ENCODE results near the gene PLOD1. TPM values are rescaled to one million over a fixed set of nuclear protein-coding genes. Genes with fewer than 3 reads are reported as not detected.
A peak's percentile ranks its signal among the peaks of the same experiment; 100 is the strongest.
"Not testable (repeated sequence)": the region's sequence is repeated elsewhere in the genome, so short reads cannot be mapped to it uniquely, and the experiment has no call there.

Gene PLOD1
- total and polyA plus RNA-seq, 8 donors: 8.2 to 56.2 (median 35.2) TPM

DNA sequence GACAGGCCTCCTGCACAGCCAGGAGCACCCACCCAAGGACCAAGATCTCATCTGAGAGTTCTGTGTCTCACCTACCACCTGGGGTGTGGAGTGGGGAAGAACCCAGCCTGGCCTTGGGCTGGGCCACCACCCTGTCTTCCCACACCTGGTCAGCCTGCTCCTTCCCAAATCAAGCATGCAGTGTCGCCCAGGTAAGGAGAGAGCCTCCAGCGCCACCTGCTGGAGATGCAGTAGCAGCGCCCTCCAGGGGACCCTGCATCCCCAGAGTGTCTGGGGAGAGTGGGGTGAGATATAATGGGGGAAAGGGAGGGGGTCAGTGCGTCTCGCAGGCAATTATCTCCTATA lies 40.6 kb upstream of the PLOD1 start:
- 0 to 3% (median 1%) methylated on average over 5 of the region's 5 CpGs for WGBS, 5 donors
- H3K4me1 ChIP-seq: peaks cover 0 to 9% (median 0%) of the 10 kb centered on the region in 4 donors
- H3K27me3 ChIP-seq: peaks cover 0 to 68% (median 10%) of the 10 kb centered on the region in 3 donors
- no peaks in the 10 kb centered on the region for H3K9me3 ChIP-seq
- DNase-seq: peak; percentile 72 to 81
- no peak for TF ChIP-seq POLR2A (IDR thresholded peaks at IDR 0.05)
- peak in 1 of 3 donors; percentile 35 for TF ChIP-seq POLR2AphosphoS5 (IDR thresholded peaks at IDR 0.05)
- TF ChIP-seq EP300 (IDR thresholded peaks at IDR 0.05): no peak
- TF ChIP-seq, protein P1, sequence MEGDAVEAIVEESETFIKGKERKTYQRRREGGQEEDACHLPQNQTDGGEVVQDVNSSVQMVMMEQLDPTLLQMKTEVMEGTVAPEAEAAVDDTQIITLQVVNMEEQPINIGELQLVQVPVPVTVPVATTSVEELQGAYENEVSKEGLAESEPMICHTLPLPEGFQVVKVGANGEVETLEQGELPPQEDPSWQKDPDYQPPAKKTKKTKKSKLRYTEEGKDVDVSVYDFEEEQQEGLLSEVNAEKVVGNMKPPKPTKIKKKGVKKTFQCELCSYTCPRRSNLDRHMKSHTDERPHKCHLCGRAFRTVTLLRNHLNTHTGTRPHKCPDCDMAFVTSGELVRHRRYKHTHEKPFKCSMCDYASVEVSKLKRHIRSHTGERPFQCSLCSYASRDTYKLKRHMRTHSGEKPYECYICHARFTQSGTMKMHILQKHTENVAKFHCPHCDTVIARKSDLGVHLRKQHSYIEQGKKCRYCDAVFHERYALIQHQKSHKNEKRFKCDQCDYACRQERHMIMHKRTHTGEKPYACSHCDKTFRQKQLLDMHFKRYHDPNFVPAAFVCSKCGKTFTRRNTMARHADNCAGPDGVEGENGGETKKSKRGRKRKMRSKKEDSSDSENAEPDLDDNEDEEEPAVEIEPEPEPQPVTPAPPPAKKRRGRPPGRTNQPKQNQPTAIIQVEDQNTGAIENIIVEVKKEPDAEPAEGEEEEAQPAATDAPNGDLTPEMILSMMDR (IDR thresholded peaks at IDR 0.05): peak in 5 of 7 experiments; percentile 80 to 88 (median 85)
- intact Hi-C loops (cut with DNase I; ENCODE audit: low total_unique reads): loop anchor here (5.0 kb wide), 1 partner anchor 57 kb away; no protein-coding TSS in a partner anchor
- H3K27ac ChIP-seq: no peak overlapping the region
- H3K36me3 ChIP-seq: no peaks in the 10 kb centered on the region
- no peak overlapping the region for H3K4me3 ChIP-seq

- H3K4me1 ChIP-seq: peaks cover 0 to 10% (median 0%) of the 10 kb centered on the region in 4 donors
- H3K27ac ChIP-seq, DNase-seq, H3K4me3 ChIP-seq, H3K36me3 ChIP-seq, H3K9me3 ChIP-seq: not testable (repeated sequence)
- H3K27me3 ChIP-seq: peaks cover 0 to 74% (median 16%) of the 10 kb centered on the region in 3 donors
- intact Hi-C loops (cut with DNase I; ENCODE audit: low total_unique reads): loop anchor here (5.0 kb wide), 1 partner anchor 57 kb away; no protein-coding TSS in a partner anchor
- 67 to 89% (median 74%) methylated on average over 1 of the region's 1 CpG for WGBS, 5 donors
Measured at GRCh38 chr1:11894501-11894900, 40.0 kb upstream of the PLOD1 start.

DNA sequence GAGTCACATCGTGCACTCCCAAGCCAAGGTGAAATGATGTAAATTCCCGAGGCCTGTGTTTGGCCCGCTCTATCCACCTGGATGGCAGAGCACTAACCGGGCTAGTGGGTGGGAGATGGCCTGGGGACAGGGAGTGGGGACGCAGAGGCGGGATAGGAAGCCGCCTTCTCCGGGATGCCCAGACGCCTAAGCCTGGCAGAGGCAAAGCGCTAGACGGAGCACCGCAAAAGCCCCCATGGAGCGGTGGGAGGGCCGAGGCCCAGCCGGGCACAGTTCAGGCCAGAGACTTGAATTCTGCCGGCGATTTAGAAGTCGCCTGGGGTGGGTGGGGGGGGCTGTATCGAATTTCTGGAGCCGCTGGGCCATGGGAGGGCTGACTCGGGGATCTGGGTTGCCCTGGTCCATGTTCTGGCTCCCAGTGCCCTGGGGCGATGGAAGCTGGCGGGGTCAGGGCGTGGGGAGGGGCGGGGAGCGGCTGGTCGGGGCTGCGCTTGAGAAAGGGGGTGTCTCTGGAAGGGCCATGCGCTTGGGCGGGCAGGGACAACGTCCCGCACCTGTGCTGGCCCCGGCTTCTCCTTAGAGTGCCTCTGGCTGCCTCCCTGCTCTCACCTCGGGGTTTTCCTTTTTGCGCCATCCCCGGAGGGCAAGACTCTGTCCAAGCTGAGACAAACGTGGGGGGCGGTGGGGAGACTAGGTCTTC lies 36.3 kb upstream of the PLOD1 start:
- TF ChIP-seq POLR2AphosphoS5 (IDR thresholded peaks at IDR 0.05) (no peak), EP300 (IDR thresholded peaks at IDR 0.05) (no peak), POLR2A (IDR thresholded peaks at IDR 0.05) (no peak)
- TF ChIP-seq, protein P1 (IDR thresholded peaks at IDR 0.05): no peak
- Histone ChIP-seq H3K9me3 (no peaks in the 10 kb centered on the region), H3K4me3 (no peak overlapping the region), H3K27ac (no peak overlapping the region), H3K36me3 (no peaks in the 10 kb centered on the region), H3K27me3 (peaks cover 0 to 77% (median 25%) of the 10 kb centered on the region in 3 donors), H3K4me1 (peaks cover 0 to 10% (median 0%) of the 10 kb centered on the region in 4 donors)
- no peak for DNase-seq
- 18 to 36% (median 23%) methylated on average over 23 to 38 of the region's 38 CpGs for WGBS, 5 donors
- intact Hi-C loops (cut with DNase I; ENCODE audit: low total_unique reads): no loop called here

DNA sequence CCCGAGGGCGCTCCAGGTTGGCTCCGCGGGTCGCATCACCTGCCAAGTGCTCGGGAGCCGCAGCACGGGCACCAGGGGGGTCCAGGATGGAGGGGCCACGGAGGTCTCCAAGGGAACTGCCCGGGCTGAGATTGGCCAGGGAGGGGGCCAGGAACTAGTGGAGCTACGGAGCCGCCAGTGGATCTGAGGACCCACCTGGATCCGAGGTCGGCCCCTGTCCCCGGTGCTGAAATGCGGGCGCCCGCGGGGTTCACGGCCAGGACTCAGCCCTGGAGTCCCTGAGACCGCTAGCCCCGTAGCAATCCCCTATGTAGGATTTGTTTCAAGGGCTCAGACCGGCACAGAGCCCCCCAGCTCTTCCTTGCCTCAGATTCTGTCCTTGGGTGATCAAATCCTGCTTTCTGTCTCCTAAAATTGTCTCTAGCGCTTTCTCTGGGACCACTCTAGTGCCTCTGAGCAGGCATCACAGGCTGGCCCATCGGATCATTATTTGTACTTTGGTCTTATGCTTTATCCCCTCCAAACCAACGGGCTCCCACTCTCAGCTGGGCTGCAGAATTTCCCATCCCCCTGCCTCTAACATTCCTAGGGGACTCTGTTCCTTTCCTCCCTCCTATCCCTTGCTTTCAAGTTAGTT lies 35.6 kb upstream of the PLOD1 start:
- Histone ChIP-seq H3K9me3 (no peaks in the 10 kb centered on the region), H3K4me3 (no peak overlapping the region), H3K36me3 (no peaks in the 10 kb centered on the region), H3K27me3 (peaks cover 0 to 74% (median 25%) of the 10 kb centered on the region in 3 donors), H3K4me1 (peaks cover 0 to 10% (median 0%) of the 10 kb centered on the region in 4 donors), H3K27ac (no peak overlapping the region)
- DNase-seq: peak in 1 of 2 donors; percentile 51
- intact Hi-C loops (cut with DNase I; ENCODE audit: low total_unique reads): no loop called here
- WGBS, 5 donors: 15 to 23% (median 20%) methylated on average over 15 to 26 of the region's 26 CpGs
- TF ChIP-seq POLR2AphosphoS5 (IDR thresholded peaks at IDR 0.05) (no peak), POLR2A (IDR thresholded peaks at IDR 0.05) (no peak), EP300 (IDR thresholded peaks at IDR 0.05) (no peak)
- TF ChIP-seq, protein P1 (IDR thresholded peaks at IDR 0.05): no peak

DNA sequence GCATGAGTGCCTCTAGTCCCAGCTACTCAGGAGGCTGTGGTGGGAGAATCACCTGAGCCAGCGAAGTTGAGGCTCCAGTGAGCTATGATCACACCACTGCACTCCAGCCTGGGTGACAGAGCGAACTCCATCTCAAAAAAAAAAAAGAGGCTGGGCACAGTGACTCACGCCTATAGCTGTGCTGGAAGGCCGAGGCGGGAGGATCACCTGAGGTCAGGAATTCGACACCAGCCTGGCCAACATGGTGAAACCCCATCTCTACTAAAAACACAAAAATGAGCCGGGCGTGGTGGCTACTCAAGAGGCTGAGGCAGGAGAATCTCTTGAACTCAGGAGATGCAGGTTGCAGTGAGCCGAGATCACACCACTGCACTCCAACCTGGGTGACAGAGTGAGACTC lies 33.1 kb upstream of the PLOD1 start:
- H3K9me3 ChIP-seq; DNase-seq; H3K36me3 ChIP-seq; H3K27ac ChIP-seq; H3K4me3 ChIP-seq; intact Hi-C loops (cut with DNase I; ENCODE audit: low total_unique reads): not testable (repeated sequence)
- WGBS, 5 donors: 41 to 56% (median 51%) methylated on average over 8 to 9 of the region's 9 CpGs
- peaks cover 0 to 10% (median 0%) of the 10 kb centered on the region in 4 donors for H3K4me1 ChIP-seq
- peaks cover 0 to 49% (median 25%) of the 10 kb centered on the region in 3 donors for H3K27me3 ChIP-seq
